Hepatic stellate cell (primary cell): Measurements from ENCODE around the gene MARVELD2.

Source experiments
- DNase-seq: peaks from one replicate; pipeline ENCODE4 v3.0.0; 2011; ENCODE audit warnings: low spot score

The MARVELD2 gene

DNA sequence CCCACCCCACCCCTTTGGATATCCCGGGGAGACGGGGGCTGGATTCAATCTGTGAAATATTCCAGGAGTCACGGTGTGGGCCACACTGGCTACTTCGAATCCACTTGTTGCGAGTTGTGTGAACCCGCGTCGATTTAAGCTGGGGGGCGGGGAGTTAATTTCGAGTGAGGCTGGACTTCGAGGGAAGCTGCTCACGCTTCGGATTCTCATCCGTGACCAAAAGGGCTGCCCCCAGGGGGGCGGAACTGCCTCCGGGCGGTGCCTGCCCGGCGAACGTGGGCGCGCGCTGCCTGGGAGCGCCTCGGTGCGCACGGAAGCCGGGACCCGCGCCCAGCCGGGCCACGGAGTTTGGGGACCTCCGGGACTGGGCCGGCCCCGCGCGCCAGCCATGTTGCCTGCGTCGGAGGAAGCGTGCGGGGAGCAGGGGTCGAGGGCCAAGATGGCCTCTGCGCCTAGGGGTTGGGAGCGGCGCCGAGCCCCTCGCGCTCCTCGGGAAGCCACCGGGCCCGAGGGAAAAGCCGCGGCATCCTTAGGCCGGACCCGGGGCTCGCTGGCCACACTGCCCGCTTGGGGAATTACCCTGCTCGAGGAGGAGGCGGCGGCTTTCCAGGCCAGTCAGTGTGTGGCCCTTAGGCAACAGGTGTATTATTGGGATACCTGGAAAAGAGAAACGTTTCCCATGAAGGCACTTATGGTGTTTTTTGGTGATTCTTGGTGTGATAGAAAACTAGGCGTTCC, 78.6 kb downstream of the MARVELD2 start:
- peak; percentile 50 for DNase-seq
